ENCODE measurements around the gene PIGT.
A peak's percentile ranks its signal among the peaks of the same experiment; 100 is the strongest.
"Not testable (repeated sequence)": the region's sequence is repeated elsewhere in the genome, so short reads cannot be mapped to it uniquely, and the experiment has no call there.

Gene PIGT

GRCh38 chr20:45462711-45463509, 47.0 kb downstream of the PIGT start:
- no peak for DNase-seq (ENCODE audit: low spot score)

- DNase-seq (ENCODE audit: low spot score) = no peak
These were observed 47.8 kb downstream of the PIGT start for GRCh38 chr20:45463709-45464108.

GRCh38 chr20:45465491-45466266, 49.7 kb downstream of the PIGT start:
- no peak for DNase-seq (ENCODE audit: low spot score)

GRCh38 chr20:45467172-45467571, 51.2 kb downstream of the PIGT start:
- no peak for DNase-seq (ENCODE audit: low spot score)

GRCh38 chr20:45467861-45468260, 51.9 kb downstream of the PIGT start:
- DNase-seq (ENCODE audit: low spot score) = peak; percentile 23

- DNase-seq (ENCODE audit: low spot score) = no peak
These were observed 53.7 kb downstream of the PIGT start, which contains the start of gene WFDC2 for GRCh38 chr20:45469336-45470261. WFDC2 (plus strand) TSS chr20:45469753; CDS start chr20:45469782, 29 bp downstream.

- DNase-seq (ENCODE audit: low spot score) = peak; percentile 21
These were observed 54.5 kb downstream of the PIGT start for GRCh38 chr20:45470262-45470931.

- DNase-seq (ENCODE audit: low spot score) = peak; percentile 17
These were observed 55.0 kb downstream of the PIGT start for GRCh38 chr20:45470937-45471336.

GRCh38 chr20:45472286-45472685, 56.3 kb downstream of the PIGT start:
- DNase-seq (ENCODE audit: low spot score) = not testable (repeated sequence)

Measured in Ammon's horn (tissue), 1 donor.